ENCODE data around the gene DHRSX. TPM values are rescaled to one million over a fixed set of nuclear protein-coding genes. Genes with fewer than 3 reads are reported as not detected.

DHRSX gene
- total and polyA plus RNA-seq, 2 donors (not counting 1 experiment from before 2014, with no cell fraction given): 18.8 to 39.0 TPM

- Histone ChIP-seq H3K4me1 (ENCODE audit: control insufficient read depth in 2 of 2, insufficient read depth in 2 of 2, low read length in 2 of 2) (peaks cover 9% of the 10 kb centered on the region in 2 donors), H3K27me3 (replicated peaks in 1 of 4; ENCODE audit: control extremely low read depth in 1 of 4, control insufficient read depth in 3 of 4, insufficient read depth in 4 of 4, low read length in 3 of 4) (no peaks in the 10 kb centered on the region), H3K27ac (ENCODE audit: low read length in 2 of 2) (no peak overlapping the region), H3K4me3 (ENCODE audit: control extremely low read depth in 1 of 5, extremely low read depth in 1 of 5, insufficient read depth in 1 of 5, low read depth in 2 of 5, low read length in 4 of 5) (no peak overlapping the region), H3K36me3 (replicated peaks in 1 of 2; ENCODE audit: control extremely low read depth in 1 of 2, control insufficient read depth in 1 of 2, extremely low read depth in 1 of 2, insufficient read depth in 2 of 2, low read length in 1 of 2) (peaks cover 0 to 4% of the 10 kb centered on the region in 2 experiments), H2AFZ (ENCODE audit: insufficient read depth, low read depth, low read length, poor library complexity, severe bottlenecking) (no peak overlapping the region), H4K20me1 (ENCODE audit: control insufficient read depth, insufficient read depth, low read length, poor library complexity, severe bottlenecking) (no peaks in the 10 kb centered on the region), H3K9ac (ENCODE audit: low read length) (no peak overlapping the region), H3K79me2 (ENCODE audit: control insufficient read depth, insufficient read depth, low read length) (peaks cover 7% of the 10 kb centered on the region), H3K4me2 (replicated peaks; ENCODE audit: low read depth, low read length, poor library complexity, severe bottlenecking) (no peak overlapping the region), H3K9me3 (ENCODE audit: control extremely low read depth in 1 of 3, control insufficient read depth in 2 of 3, insufficient read depth in 1 of 3, low read length in 2 of 3) (peaks cover 0 to 17% (median 9%) of the 10 kb centered on the region in 3 donors)
- H3K27ac Mint-ChIP-seq: no peak overlapping the region
- WGBS (ENCODE audit: insufficient coverage): 91% methylated on average over 3 of the region's 4 CpGs
- DNase-seq (no peak), ATAC-seq (ENCODE audit: low read depth) (no peak)
- H3K9me3 Mint-ChIP-seq (ENCODE audit: insufficient read depth): peaks cover 7% of the 10 kb centered on the region
- no peak for TF ChIP-seq EZH2 (IDR thresholded peaks at IDR 0.05; ENCODE audit: borderline replicate concordance, insufficient read depth, low read depth, low read length, poor library complexity, severe bottlenecking)
- TF ChIP-seq CTCF (IDR thresholded peaks at IDR 0.05): no peak
- H3K27me3 Mint-ChIP-seq: no peaks in the 10 kb centered on the region
- POLR2A ChIA-PET: no interaction called here
- H3K4me3 Mint-ChIP-seq: no peak overlapping the region
- CTCF ChIA-PET: no interaction called here
- H3K4me1 Mint-ChIP-seq: peaks cover 25% of the 10 kb centered on the region
- intact Hi-C loops (cut with micrococcal nuclease): no loop called here
Measured at GRCh38 chrX:2343413-2343812, 157.4 kb downstream of the DHRSX start.

GRCh38 chrX:2342874-2343273 lies 157.9 kb downstream of the DHRSX start:
- no peak overlapping the region for H3K4me2 ChIP-seq (replicated peaks; ENCODE audit: low read depth, low read length, poor library complexity, severe bottlenecking)
- peaks cover 30% of the 10 kb centered on the region for H3K4me1 Mint-ChIP-seq
- CTCF ChIA-PET: no interaction called here

More at GRCh38 chrX:2342874-2343273, 157.9 kb downstream of the DHRSX start:
- no peaks in the 10 kb centered on the region for H4K20me1 ChIP-seq (ENCODE audit: control insufficient read depth, insufficient read depth, low read length, poor library complexity, severe bottlenecking)
- no peak overlapping the region for H3K4me3 ChIP-seq (ENCODE audit: control extremely low read depth in 1 of 5, extremely low read depth in 1 of 5, insufficient read depth in 1 of 5, low read depth in 2 of 5, low read length in 4 of 5)
- ATAC-seq (ENCODE audit: low read depth): no peak
- no peak overlapping the region for H3K27ac ChIP-seq (ENCODE audit: low read length in 2 of 2)
- H3K27me3 Mint-ChIP-seq: no peaks in the 10 kb centered on the region
- H3K9ac ChIP-seq (ENCODE audit: low read length): no peak overlapping the region
- 92% methylated on average over 6 of the region's 7 CpGs for WGBS (ENCODE audit: insufficient coverage)
- peaks cover 7% of the 10 kb centered on the region for H3K79me2 ChIP-seq (ENCODE audit: control insufficient read depth, insufficient read depth, low read length)
- peaks cover 0 to 23% (median 9%) of the 10 kb centered on the region in 3 donors for H3K9me3 ChIP-seq (ENCODE audit: control extremely low read depth in 1 of 3, control insufficient read depth in 2 of 3, insufficient read depth in 1 of 3, low read length in 2 of 3)
- intact Hi-C loops (cut with micrococcal nuclease): no loop called here
- H3K27me3 ChIP-seq (replicated peaks in 1 of 4; ENCODE audit: control extremely low read depth in 1 of 4, control insufficient read depth in 3 of 4, insufficient read depth in 4 of 4, low read length in 3 of 4): no peaks in the 10 kb centered on the region
- POLR2A ChIA-PET: no interaction called here
- DNase-seq: no peak
- H3K27ac Mint-ChIP-seq: no peak overlapping the region
- no peak overlapping the region for H2AFZ ChIP-seq (ENCODE audit: insufficient read depth, low read depth, low read length, poor library complexity, severe bottlenecking)
- peaks cover 14 to 15% of the 10 kb centered on the region in 2 donors for H3K4me1 ChIP-seq (ENCODE audit: control insufficient read depth in 2 of 2, insufficient read depth in 2 of 2, low read length in 2 of 2)
- no peak overlapping the region for H3K4me3 Mint-ChIP-seq
- H3K36me3 ChIP-seq (replicated peaks in 1 of 2; ENCODE audit: control extremely low read depth in 1 of 2, control insufficient read depth in 1 of 2, extremely low read depth in 1 of 2, insufficient read depth in 2 of 2, low read length in 1 of 2): peaks cover 0 to 3% of the 10 kb centered on the region in 2 experiments
- TF ChIP-seq CTCF (IDR thresholded peaks at IDR 0.05) (no peak), EZH2 (IDR thresholded peaks at IDR 0.05; ENCODE audit: borderline replicate concordance, insufficient read depth, low read depth, low read length, poor library complexity, severe bottlenecking) (no peak)
- peaks cover 7% of the 10 kb centered on the region for H3K9me3 Mint-ChIP-seq (ENCODE audit: insufficient read depth)
